HepG2 (cell line): ENCODE results near the gene ZNF37A. TPM values are rescaled to one million over a fixed set of nuclear protein-coding genes. Genes with fewer than 3 reads are reported as not detected.

Experiments used
- ELF3 ChIP-seq: IDR thresholded peaks from 2 replicates; pipeline ENCODE4 v1.6.1; 2016; ENCODE audit warnings: missing genetic modification reagents, missing compliant biosample characterization
- ESRRA ChIP-seq: sonication (generic); formaldehyde crosslinking; IDR thresholded peaks from 2 replicates; pipeline ENCODE4 v1.5.1; 2020; ENCODE audit warnings: mild to moderate bottlenecking, low read depth, missing genetic modification reagents
- MAFK ChIP-seq, 2 experiments: IDR thresholded peaks in 1 of 2; conservative IDR thresholded peaks in 1 of 2; 2 replicates each; pipeline ENCODE4 v1.6.1; 2011; ENCODE audit warnings: improper control_type of control experiment in 2 of 2, low read length in 2 of 2
- ONECUT2 ChIP-seq: sonication (generic); formaldehyde crosslinking; IDR thresholded peaks from 2 replicates; pipeline ENCODE4 v1.4.0; 2020; ENCODE audit warnings: missing genetic modification reagents
- RELA ChIP-seq: sonication (generic); formaldehyde crosslinking; IDR thresholded peaks from 2 replicates; pipeline ENCODE4 v1.4.0; 2020; ENCODE audit warnings: missing genetic modification reagents
- SSRP1 ChIP-seq: IDR thresholded peaks from 2 replicates; pipeline ENCODE4 v1.6.1; 2016; ENCODE audit warnings: control low read depth
- ZBTB20 ChIP-seq: sonication (generic); formaldehyde crosslinking; IDR thresholded peaks from 2 replicates; pipeline ENCODE4 v1.8.1; 2023; ENCODE audit warnings: missing genetic modification reagents, low read depth, mild to moderate bottlenecking, borderline replicate concordance
- ZNF530 ChIP-seq: sonication (generic); formaldehyde crosslinking; IDR thresholded peaks from 2 replicates; pipeline ENCODE4 v1.5.0; 2020; ENCODE audit warnings: low read depth, mild to moderate bottlenecking, missing genetic modification reagents
- ZNF550 ChIP-seq: sonication (generic); formaldehyde crosslinking; IDR thresholded peaks from 2 replicates; pipeline ENCODE4 v1.4.0; 2020; ENCODE audit warnings: mild to moderate bottlenecking, missing genetic modification reagents, borderline replicate concordance
- ZNF577 ChIP-seq: sonication (generic); formaldehyde crosslinking; IDR thresholded peaks from 2 replicates; pipeline ENCODE4 v1.4.0; 2020; ENCODE audit warnings: mild to moderate bottlenecking, low read depth, missing genetic modification reagents, borderline replicate concordance
- polyA plus RNA-seq, 8 experiments: library from polyadenylated mRNA; depleted of rRNA in 3 of 8; stranded (reverse) in 7 of 8; unstranded in 1 of 8; fragments of >200 nt; fragmentation: Illumina TruSeq in 4 of 8; extraction: Trizol in 4 of 8; gene quantifications; 2 replicates each; pipeline versions ENCODE4 v1.2.1 to v1.2.3, GENCODE V29; 2011 to 2016; ENCODE audit warnings: low read depth in 4 of 8, missing spikeins in 1 of 8, mixed read lengths in 1 of 8; ENCODE audit not compliant: insufficient read depth in 1 of 8
- total RNA-seq, 5 experiments: library from RNA; depleted of rRNA; stranded (reverse); fragments of >200 nt; fragmentation: Illumina TruSeq; extraction: Trizol; gene quantifications; 2 replicates each; pipeline ENCODE4 v1.2.3, GENCODE V29; 2016; ENCODE audit warnings: low read depth in 1 of 5
- TF ChIP-seq, protein P1 (sequence below): sonication (generic); formaldehyde crosslinking; IDR thresholded peaks from 2 replicates; pipeline ENCODE4 v1.9.0; 2021; ENCODE audit warnings: missing genetic modification reagents, borderline replicate concordance
- TF ChIP-seq, protein P2 (sequence below): sonication (generic); formaldehyde crosslinking; IDR thresholded peaks from 2 replicates; pipeline ENCODE4 v1.4.0; 2020; ENCODE audit warnings: missing genetic modification reagents, mild to moderate bottlenecking, borderline replicate concordance
- TF ChIP-seq, protein P3 (sequence below): sonication (generic); formaldehyde crosslinking; IDR thresholded peaks from 2 replicates; pipeline ENCODE4 v1.8.1; 2023; ENCODE audit warnings: missing genetic modification reagents, inconsistent platforms, borderline replicate concordance
- TF ChIP-seq, protein P4 (sequence below), 2 experiments: sonication (generic) in 1 of 2; formaldehyde crosslinking in 1 of 2; IDR thresholded peaks; 2 replicates each; pipeline versions ENCODE4 v1.4.0 to v1.6.1; 2016 to 2020; ENCODE audit warnings: borderline replicate concordance in 1 of 2, low read depth in 1 of 2, mild to moderate bottlenecking in 1 of 2, missing genetic modification reagents in 1 of 2
- TF ChIP-seq, protein P5 (sequence below): fragments of 450-650 bp; IDR thresholded peaks from 2 replicates; pipeline ENCODE4 v1.6.1; 2017

ZNF37A gene
- total and polyA plus RNA-seq, 2 of the 13 experiments (the other 11 are each of a cell fraction or from before 2014, with no cell fraction given) = 8.0 to 12.6 TPM

DNA sequence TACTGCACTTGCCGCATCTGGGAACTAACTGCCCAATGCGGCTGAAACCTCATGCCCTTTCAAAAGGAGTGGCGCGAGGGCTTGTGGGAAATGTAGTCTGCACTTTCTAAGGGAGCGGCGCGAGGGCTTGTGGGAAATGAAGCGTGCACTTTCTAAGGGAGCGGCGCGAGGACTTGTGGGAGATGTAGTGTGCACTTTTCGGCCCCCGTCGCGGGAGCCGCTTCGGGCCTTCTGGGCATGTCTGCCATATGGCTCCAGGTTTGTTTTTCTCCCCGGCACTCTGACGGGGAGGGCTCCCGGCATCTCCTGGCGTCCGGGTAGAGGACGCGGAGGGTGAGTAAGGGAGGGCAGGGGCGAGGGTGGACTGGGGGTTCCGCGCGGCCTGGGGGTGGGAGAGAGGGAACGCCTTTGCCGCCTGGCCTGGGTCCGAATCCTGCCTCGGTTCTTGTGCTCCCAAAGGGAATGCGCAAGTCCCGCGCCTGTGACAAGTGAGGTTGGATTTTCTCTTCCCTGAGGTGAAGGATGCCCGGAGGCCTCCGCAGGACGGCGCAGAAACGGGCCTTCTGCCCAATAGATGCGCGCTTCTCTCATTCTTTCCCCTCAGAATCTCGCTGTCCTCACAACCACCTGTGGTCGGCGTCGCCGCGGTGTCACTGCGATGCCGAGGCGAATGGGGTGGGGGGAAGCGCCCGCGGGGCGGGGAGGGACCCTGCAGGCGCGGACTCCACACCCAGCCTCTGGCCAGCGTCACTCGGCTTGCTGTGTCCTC is at the start of gene ZNF37A (continued):
- TF ChIP-seq, protein P1, sequence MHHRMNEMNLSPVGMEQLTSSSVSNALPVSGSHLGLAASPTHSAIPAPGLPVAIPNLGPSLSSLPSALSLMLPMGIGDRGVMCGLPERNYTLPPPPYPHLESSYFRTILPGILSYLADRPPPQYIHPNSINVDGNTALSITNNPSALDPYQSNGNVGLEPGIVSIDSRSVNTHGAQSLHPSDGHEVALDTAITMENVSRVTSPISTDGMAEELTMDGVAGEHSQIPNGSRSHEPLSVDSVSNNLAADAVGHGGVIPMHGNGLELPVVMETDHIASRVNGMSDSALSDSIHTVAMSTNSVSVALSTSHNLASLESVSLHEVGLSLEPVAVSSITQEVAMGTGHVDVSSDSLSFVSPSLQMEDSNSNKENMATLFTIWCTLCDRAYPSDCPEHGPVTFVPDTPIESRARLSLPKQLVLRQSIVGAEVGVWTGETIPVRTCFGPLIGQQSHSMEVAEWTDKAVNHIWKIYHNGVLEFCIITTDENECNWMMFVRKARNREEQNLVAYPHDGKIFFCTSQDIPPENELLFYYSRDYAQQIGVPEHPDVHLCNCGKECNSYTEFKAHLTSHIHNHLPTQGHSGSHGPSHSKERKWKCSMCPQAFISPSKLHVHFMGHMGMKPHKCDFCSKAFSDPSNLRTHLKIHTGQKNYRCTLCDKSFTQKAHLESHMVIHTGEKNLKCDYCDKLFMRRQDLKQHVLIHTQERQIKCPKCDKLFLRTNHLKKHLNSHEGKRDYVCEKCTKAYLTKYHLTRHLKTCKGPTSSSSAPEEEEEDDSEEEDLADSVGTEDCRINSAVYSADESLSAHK (CRISPR knock-in tag) = no peak
- no peak for TF ChIP-seq ELF3 (CRISPR knock-in tag)
- no peak for TF ChIP-seq ESRRA (CRISPR knock-in tag)
- TF ChIP-seq MAFK (conservative IDR thresholded peaks at IDR 0.05 in 1 of 2, IDR thresholded peaks at IDR 0.05 in 1 of 2; ENCODE audit: low read length in 2 of 2) = no peak
- TF ChIP-seq, protein P2, sequence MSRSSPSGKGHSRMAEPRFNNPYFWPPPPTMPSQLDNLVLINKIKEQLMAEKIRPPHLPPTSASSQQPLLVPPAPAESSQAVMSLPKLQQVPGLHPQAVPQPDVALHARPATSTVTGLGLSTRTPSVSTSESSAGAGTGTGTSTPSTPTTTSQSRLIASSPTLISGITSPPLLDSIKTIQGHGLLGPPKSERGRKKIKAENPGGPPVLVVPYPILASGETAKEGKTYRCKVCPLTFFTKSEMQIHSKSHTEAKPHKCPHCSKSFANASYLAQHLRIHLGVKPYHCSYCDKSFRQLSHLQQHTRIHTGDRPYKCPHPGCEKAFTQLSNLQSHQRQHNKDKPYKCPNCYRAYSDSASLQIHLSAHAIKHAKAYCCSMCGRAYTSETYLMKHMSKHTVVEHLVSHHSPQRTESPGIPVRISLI = no peak
- 0 out of 2 replicates have a peak, but pooled peaks have one; percentile 20 for TF ChIP-seq ZBTB20
- TF ChIP-seq ONECUT2 (CRISPR knock-in tag) = no peak
- TF ChIP-seq, protein P3, sequence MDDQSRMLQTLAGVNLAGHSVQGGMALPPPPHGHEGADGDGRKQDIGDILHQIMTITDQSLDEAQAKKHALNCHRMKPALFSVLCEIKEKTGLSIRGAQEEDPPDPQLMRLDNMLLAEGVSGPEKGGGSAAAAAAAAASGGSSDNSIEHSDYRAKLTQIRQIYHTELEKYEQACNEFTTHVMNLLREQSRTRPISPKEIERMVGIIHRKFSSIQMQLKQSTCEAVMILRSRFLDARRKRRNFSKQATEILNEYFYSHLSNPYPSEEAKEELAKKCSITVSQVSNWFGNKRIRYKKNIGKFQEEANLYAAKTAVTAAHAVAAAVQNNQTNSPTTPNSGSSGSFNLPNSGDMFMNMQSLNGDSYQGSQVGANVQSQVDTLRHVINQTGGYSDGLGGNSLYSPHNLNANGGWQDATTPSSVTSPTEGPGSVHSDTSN = no peak
- TF ChIP-seq, protein P4, sequence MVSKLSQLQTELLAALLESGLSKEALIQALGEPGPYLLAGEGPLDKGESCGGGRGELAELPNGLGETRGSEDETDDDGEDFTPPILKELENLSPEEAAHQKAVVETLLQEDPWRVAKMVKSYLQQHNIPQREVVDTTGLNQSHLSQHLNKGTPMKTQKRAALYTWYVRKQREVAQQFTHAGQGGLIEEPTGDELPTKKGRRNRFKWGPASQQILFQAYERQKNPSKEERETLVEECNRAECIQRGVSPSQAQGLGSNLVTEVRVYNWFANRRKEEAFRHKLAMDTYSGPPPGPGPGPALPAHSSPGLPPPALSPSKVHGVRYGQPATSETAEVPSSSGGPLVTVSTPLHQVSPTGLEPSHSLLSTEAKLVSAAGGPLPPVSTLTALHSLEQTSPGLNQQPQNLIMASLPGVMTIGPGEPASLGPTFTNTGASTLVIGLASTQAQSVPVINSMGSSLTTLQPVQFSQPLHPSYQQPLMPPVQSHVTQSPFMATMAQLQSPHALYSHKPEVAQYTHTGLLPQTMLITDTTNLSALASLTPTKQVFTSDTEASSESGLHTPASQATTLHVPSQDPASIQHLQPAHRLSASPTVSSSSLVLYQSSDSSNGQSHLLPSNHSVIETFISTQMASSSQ (IDR thresholded peaks at IDR 0.05; ENCODE audit: low read depth) = 0 out of 2 replicates have a peak, but pooled peaks have one; percentile 13
- TF ChIP-seq, protein P4 (CRISPR knock-in tag; IDR thresholded peaks at IDR 0.05; ENCODE audit: borderline replicate concordance) = no peak
- TF ChIP-seq, protein P5, sequence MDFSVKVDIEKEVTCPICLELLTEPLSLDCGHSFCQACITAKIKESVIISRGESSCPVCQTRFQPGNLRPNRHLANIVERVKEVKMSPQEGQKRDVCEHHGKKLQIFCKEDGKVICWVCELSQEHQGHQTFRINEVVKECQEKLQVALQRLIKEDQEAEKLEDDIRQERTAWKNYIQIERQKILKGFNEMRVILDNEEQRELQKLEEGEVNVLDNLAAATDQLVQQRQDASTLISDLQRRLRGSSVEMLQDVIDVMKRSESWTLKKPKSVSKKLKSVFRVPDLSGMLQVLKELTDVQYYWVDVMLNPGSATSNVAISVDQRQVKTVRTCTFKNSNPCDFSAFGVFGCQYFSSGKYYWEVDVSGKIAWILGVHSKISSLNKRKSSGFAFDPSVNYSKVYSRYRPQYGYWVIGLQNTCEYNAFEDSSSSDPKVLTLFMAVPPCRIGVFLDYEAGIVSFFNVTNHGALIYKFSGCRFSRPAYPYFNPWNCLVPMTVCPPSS = no peak
- no peak for TF ChIP-seq SSRP1 (CRISPR knock-in tag)
- TF ChIP-seq ZNF577 = no peak
- no peak for TF ChIP-seq RELA (CRISPR knock-in tag)
- no peak for TF ChIP-seq ZNF530 (CRISPR knock-in tag)
- no peak for TF ChIP-seq ZNF550 (CRISPR knock-in tag)
